Measurements from ENCODE around the gene ASCL3. TPM values are rescaled to one million over a fixed set of nuclear protein-coding genes. Genes with fewer than 3 reads are reported as not detected.

ASCL3 gene
- total RNA-seq, 1 donor from 2014 or later, result not detected

- DNase-seq (ENCODE audit: low read depth) (peak; percentile 79), FAIRE-seq (no peak)
- Histone ChIP-seq H3K4me3 (ENCODE audit: low read depth, low read length) (no peak overlapping the region), H3K36me3 (ENCODE audit: control insufficient read depth, insufficient read depth, low read length) (peaks cover 6% of the 10 kb centered on the region), H3K27me3 (ENCODE audit: control insufficient read depth, insufficient read depth, low read length) (no peaks in the 10 kb centered on the region)
- peak; percentile 76 for TF ChIP-seq CTCF (IDR thresholded peaks at IDR 0.05; ENCODE audit: insufficient read depth, low read length, severe bottlenecking)
Measured at GRCh38 chr11:8959546-8960166, 16.8 kb upstream of the ASCL3 start.

GRCh38 chr11:8956860-8957259 lies 14.0 kb upstream of the ASCL3 start:
- no peak for DNase-seq (ENCODE audit: low read depth)
- no peak for FAIRE-seq
- Histone ChIP-seq H3K36me3 (ENCODE audit: control insufficient read depth, insufficient read depth, low read length) (peaks cover 9% of the 10 kb centered on the region), H3K4me3 (ENCODE audit: low read depth, low read length) (no peak overlapping the region), H3K27me3 (ENCODE audit: control insufficient read depth, insufficient read depth, low read length) (no peaks in the 10 kb centered on the region)
- no peak for TF ChIP-seq CTCF (IDR thresholded peaks at IDR 0.05; ENCODE audit: insufficient read depth, low read length, severe bottlenecking)

GRCh38 chr11:8948886-8949285 lies 6.1 kb upstream of the ASCL3 start:
- DNase-seq (ENCODE audit: low read depth) (no peak), FAIRE-seq (no peak)
- no peak for TF ChIP-seq CTCF (IDR thresholded peaks at IDR 0.05; ENCODE audit: insufficient read depth, low read length, severe bottlenecking)
- peaks cover 9% of the 10 kb centered on the region for H3K36me3 ChIP-seq (ENCODE audit: control insufficient read depth, insufficient read depth, low read length)
- H3K27me3 ChIP-seq (ENCODE audit: control insufficient read depth, insufficient read depth, low read length), result no peaks in the 10 kb centered on the region
- H3K4me3 ChIP-seq (ENCODE audit: low read depth, low read length), result no peak overlapping the region

GRCh38 chr11:8947230-8947943 lies 4.6 kb upstream of the ASCL3 start:
- peaks cover 6% of the 10 kb centered on the region for H3K36me3 ChIP-seq (ENCODE audit: control insufficient read depth, insufficient read depth, low read length)
- no peak overlapping the region for H3K4me3 ChIP-seq (ENCODE audit: low read depth, low read length)
- DNase-seq (ENCODE audit: low read depth), result no peak
- no peak for TF ChIP-seq CTCF (IDR thresholded peaks at IDR 0.05; ENCODE audit: insufficient read depth, low read length, severe bottlenecking)
- no peaks in the 10 kb centered on the region for H3K27me3 ChIP-seq (ENCODE audit: control insufficient read depth, insufficient read depth, low read length)
- FAIRE-seq, result no peak

GRCh38 chr11:8941341-8942103 lies 1.3 kb downstream of the ASCL3 start:
- FAIRE-seq (no peak), DNase-seq (ENCODE audit: low read depth) (no peak)
- H3K4me3 ChIP-seq (ENCODE audit: low read depth, low read length), result no peak overlapping the region
- H3K36me3 ChIP-seq (ENCODE audit: control insufficient read depth, insufficient read depth, low read length), result no peaks in the 10 kb centered on the region
- no peak for TF ChIP-seq CTCF (IDR thresholded peaks at IDR 0.05; ENCODE audit: insufficient read depth, low read length, severe bottlenecking)
- no peaks in the 10 kb centered on the region for H3K27me3 ChIP-seq (ENCODE audit: control insufficient read depth, insufficient read depth, low read length)

All from bronchial epithelial cell (primary cell).